ENCODE data around the gene OR10A2.

GRCh38 chr11:6876325-6876724 lies 13.5 kb downstream of the OR10A2 start, which contains the start of gene OR10A4:
- TF ChIP-seq BRCA1 (IDR thresholded peaks at IDR 0.05; ENCODE audit: low read depth, low read length): no peak
- no peak for TF ChIP-seq CTCF (IDR thresholded peaks at IDR 0.05 in 2 of 3, conservative IDR thresholded peaks at IDR 0.05 in 1 of 3; ENCODE audit: control insufficient read depth in 2 of 3, extremely low read depth in 1 of 3, insufficient read depth in 1 of 3, low read depth in 3 of 3, low read length in 3 of 3)
- no peak for TF ChIP-seq CEBPB (IDR thresholded peaks at IDR 0.05; ENCODE audit: borderline replicate concordance in 1 of 2, low read depth in 2 of 2, low read length in 2 of 2)
- no peak for TF ChIP-seq SP1 (IDR thresholded peaks at IDR 0.05; ENCODE audit: low read depth, low read length)
- no peak for TF ChIP-seq BMI1 (IDR thresholded peaks at IDR 0.05; ENCODE audit: borderline replicate concordance)
- TF ChIP-seq POLR2A (IDR thresholded peaks at IDR 0.05; ENCODE audit: low read depth, low read length): no peak
- TF ChIP-seq ZSCAN29 (IDR thresholded peaks at IDR 0.05): no peak
